Colonic mucosa (tissue), 4 donors: ENCODE measurements around the gene SPP2. TPM values are rescaled to one million over a fixed set of nuclear protein-coding genes. Genes with fewer than 3 reads are reported as not detected.

Experiments used
- DNase-seq: peaks from one replicate; pipeline ENCODE4 v3.0.0-alpha.2; 2020
- H3K27ac ChIP-seq: fragments of 200-600 bp; one replicate; pipeline ENCODE4 v1.8.0; 2021
- H3K27me3 ChIP-seq: fragments of 200-600 bp; one replicate; pipeline ENCODE4 v1.8.0; 2021
- H3K36me3 ChIP-seq: fragments of 200-600 bp; one replicate; pipeline ENCODE4 v1.8.0; 2021
- H3K4me1 ChIP-seq: fragments of 200-600 bp; one replicate; pipeline ENCODE4 v1.8.0; 2021; ENCODE audit warnings: mild to moderate bottlenecking
- H3K4me3 ChIP-seq: fragments of 200-600 bp; one replicate; pipeline ENCODE4 v1.8.0; 2021
- H3K9ac ChIP-seq, 2 donors: one replicate each; pipeline ENCODE4 v1.7.0; 2013; ENCODE audit warnings: control low read depth in 2 of 2, low read depth in 2 of 2, low read length in 2 of 2
- H3K9me3 ChIP-seq: fragments of 200-600 bp; one replicate; pipeline ENCODE4 v1.8.0; 2021
- intact Hi-C: fragments of 100-400 bp; cut with DNase I; formaldehyde crosslinking; loops from one replicate; pipeline ENCODE4 v1.14.1; 2022
- total RNA-seq, 2 donors: library from RNA; stranded (reverse); fragmentation: NEBNext Ultra II Directional in 1 of 2; extraction: Animal tissue kit (Norgen Biotek cat#: 25700) in 1 of 2; gene quantifications; one replicate each; pipeline ENCODE4 v1.2.1, GENCODE V29; 2021
- TF ChIP-seq, protein P1 (sequence below): fragments of 200-600 bp; IDR thresholded peaks from one replicate; pipeline ENCODE4 v1.8.0; 2022; ENCODE audit warnings: antibody characterized with exemption, mild to moderate bottlenecking
- donor health status: healthy.
- donor health status: DM: no; HTN: no; CAD: no.
- donor health status: DM: no; HTN: no; CAD: no.

Gene SPP2
- total RNA-seq, 2 donors from 2014 or later = not detected

DNA sequence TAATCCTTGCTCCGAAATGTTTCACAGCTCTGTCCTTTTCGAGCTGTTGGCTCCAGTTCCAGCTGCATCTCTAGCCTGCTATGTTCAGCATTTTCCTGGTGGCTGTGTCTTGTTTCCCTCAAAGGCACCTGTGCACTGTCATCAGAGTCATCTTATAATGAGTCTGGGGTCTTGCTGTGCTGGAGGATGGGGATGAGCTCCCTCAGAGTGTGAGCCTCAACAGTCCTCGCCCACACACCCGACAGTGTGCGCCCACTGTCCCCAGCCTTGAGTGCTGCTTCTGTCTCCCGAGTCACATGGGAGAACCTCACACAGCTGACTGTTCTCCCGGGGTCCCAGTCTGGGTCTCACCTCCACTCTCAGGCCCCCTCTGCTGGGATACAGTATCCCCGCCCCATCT is 25.4 kb downstream of the SPP2 start:
- intact Hi-C loops = no loop called here
- Histone ChIP-seq H3K9me3 (no peaks in the 10 kb centered on the region), H3K27ac (no peak overlapping the region), H3K4me3 (no peak overlapping the region), H3K9ac (no peak overlapping the region), H3K4me1 (no peaks in the 10 kb centered on the region), H3K27me3 (no peaks in the 10 kb centered on the region), H3K36me3 (no peaks in the 10 kb centered on the region)
- TF ChIP-seq, protein P1, sequence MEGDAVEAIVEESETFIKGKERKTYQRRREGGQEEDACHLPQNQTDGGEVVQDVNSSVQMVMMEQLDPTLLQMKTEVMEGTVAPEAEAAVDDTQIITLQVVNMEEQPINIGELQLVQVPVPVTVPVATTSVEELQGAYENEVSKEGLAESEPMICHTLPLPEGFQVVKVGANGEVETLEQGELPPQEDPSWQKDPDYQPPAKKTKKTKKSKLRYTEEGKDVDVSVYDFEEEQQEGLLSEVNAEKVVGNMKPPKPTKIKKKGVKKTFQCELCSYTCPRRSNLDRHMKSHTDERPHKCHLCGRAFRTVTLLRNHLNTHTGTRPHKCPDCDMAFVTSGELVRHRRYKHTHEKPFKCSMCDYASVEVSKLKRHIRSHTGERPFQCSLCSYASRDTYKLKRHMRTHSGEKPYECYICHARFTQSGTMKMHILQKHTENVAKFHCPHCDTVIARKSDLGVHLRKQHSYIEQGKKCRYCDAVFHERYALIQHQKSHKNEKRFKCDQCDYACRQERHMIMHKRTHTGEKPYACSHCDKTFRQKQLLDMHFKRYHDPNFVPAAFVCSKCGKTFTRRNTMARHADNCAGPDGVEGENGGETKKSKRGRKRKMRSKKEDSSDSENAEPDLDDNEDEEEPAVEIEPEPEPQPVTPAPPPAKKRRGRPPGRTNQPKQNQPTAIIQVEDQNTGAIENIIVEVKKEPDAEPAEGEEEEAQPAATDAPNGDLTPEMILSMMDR = no peak
- no peak for DNase-seq

DNA sequence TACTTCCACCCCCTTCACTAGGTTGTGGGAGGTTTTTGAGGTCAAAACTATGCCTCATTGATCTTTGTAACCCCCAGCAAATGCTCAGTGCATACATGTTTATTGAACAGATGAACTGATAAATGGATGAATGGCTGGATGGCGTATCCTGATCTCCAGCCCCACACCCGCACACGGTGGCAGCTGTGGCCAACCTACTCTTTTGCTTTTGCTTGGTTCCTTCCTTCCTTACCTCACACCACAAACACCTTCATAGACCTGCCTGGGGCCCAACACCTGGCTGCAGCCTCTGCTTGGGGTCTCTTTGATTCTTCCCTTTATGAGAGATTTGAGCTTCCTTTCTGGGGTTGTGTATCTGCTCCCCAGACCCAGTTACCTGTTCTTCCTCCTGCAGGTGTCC is 25.9 kb downstream of the SPP2 start:
- Histone ChIP-seq H3K9me3 (no peaks in the 10 kb centered on the region), H3K4me1 (no peaks in the 10 kb centered on the region), H3K27ac (no peak overlapping the region), H3K4me3 (no peak overlapping the region), H3K9ac (no peak overlapping the region), H3K36me3 (no peaks in the 10 kb centered on the region), H3K27me3 (no peaks in the 10 kb centered on the region)
- intact Hi-C loops = no loop called here
- no peak for DNase-seq
- TF ChIP-seq, protein P1 = no peak

DNA sequence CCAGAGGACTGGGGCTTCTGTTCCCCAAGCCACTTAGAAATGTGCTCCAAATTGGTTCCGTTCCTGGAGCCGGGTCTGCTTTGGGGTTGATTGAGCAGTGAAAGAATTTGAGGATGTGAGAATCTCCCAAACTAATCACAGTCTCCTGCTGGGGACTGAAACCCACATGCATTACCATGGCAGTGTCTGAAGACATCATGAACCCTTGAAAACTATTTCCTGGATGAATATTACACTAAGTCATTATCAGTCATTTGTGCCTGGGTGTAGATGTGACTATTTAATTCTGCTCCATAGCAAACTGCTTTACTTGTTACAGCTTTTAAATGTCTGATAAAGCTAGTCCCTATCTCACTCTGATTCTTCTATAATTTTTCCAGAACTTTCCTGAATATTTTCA is 27.6 kb downstream of the SPP2 start:
- H3K4me1 ChIP-seq = no peaks in the 10 kb centered on the region
- no peak overlapping the region for H3K4me3 ChIP-seq
- H3K27ac ChIP-seq = no peak overlapping the region
- no peaks in the 10 kb centered on the region for H3K9me3 ChIP-seq
- H3K36me3 ChIP-seq = no peaks in the 10 kb centered on the region
- no peaks in the 10 kb centered on the region for H3K27me3 ChIP-seq
- TF ChIP-seq, protein P1 = no peak
- DNase-seq = no peak
- intact Hi-C loops = no loop called here
- no peak overlapping the region for H3K9ac ChIP-seq

DNA sequence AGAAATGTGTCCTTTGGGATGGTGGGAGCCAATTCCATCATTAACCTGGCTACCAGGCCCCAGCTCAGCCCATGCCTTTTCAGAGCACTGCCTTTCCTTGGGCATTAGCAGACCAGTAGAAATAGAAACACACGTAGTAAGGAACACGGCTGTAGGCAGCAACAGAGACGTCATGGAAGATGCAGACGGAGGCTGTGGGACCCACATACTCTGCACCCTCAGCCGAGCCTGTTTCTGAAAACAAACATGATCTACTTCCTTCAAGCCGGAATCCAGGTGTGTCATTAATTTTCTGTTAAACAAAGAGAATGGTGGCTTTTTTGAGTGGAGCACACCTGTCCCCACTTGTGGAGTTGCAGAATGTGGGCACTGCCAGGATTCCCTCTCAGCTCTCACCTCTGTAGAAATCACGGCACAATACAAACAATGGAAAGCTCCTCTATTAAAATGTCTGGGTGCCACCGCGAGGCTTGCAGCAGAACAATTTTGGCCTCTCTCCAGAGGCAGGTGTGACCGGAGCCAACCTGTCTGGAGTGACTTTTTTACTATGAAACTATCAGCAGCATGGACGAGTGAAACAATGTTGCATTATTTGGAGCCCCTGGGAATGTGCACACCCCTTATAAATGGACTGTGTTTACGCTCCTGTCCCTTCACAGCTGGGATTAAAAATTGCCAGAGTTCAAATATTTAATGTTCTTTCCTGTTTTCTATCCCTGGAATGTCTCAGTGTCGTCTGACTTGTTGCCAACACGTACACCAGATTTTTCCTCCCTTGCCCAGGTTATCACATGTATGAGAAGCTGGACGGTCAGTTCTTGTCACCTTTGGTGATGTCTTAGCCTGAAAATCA is 31.7 kb downstream of the SPP2 start:
- no peaks in the 10 kb centered on the region for H3K27me3 ChIP-seq
- no peaks in the 10 kb centered on the region for H3K9me3 ChIP-seq
- TF ChIP-seq, protein P1 = no peak
- no peak overlapping the region for H3K9ac ChIP-seq
- no peaks in the 10 kb centered on the region for H3K4me1 ChIP-seq
- no peaks in the 10 kb centered on the region for H3K36me3 ChIP-seq
- H3K27ac ChIP-seq = no peak overlapping the region
- H3K4me3 ChIP-seq = no peak overlapping the region
- intact Hi-C loops = no loop called here
- DNase-seq = peak; percentile 64

DNA sequence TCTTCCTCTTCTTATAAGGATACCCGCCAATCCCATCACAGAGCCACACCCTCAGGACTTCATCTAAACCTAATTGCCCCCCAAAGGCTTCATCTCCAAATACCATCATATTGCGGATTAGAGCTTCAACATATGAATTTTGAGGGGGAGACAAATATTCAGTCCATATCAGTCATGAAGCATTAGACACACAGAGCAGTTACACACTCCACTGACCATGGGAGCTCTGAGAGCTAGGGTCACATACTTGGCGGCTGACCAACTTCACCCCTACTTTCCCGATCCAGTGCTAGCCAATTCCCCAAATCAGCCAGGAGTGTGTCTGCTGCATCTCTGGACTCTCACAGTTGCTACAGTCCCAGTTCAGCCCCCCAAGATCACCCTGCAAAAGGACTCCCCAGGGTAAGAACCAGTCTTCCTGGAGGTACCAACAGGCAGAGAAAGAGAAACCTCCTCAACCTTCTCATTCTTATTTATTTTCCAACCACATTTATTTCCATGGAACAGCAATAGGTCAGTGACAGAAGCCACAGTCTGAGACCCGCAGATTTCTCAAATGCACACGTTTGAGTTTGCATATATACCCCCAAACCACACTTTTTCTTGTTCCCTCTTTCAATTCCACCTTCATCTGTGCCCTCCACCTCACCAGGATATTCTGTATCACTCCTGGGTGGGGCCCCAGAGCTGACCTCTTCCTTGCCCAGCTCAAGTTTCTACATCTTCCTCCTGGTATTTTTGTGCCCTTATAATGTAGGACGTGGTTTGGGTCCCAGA is 33.3 kb downstream of the SPP2 start:
- Histone ChIP-seq H3K9ac (no peak overlapping the region), H3K4me3 (no peak overlapping the region), H3K9me3 (no peaks in the 10 kb centered on the region), H3K36me3 (no peaks in the 10 kb centered on the region), H3K27me3 (no peaks in the 10 kb centered on the region), H3K27ac (no peak overlapping the region), H3K4me1 (no peaks in the 10 kb centered on the region)
- TF ChIP-seq, protein P1 = no peak
- intact Hi-C loops = no loop called here
- no peak for DNase-seq
